GM21367 (cell line): ENCODE results near the gene TRIM52.
"Not testable (repeated sequence)": the region's sequence is repeated elsewhere in the genome, so short reads cannot be mapped to it uniquely, and the experiment has no call there.

Experiments
- ATAC-seq: cut with Tn5 transposase; IDR thresholded peaks from one replicate; pipeline ENCODE4 v1.9.1; 2021; ENCODE audit not compliant: unreplicated experiment

Gene TRIM52

GRCh38 chr5:181215997-181216989 is 44.6 kb downstream of the TRIM52 start:
- no peak for ATAC-seq

GRCh38 chr5:181214249-181214648 is 46.7 kb downstream of the TRIM52 start:
- ATAC-seq: not testable (repeated sequence)

GRCh38 chr5:181212934-181213333 is 48.0 kb downstream of the TRIM52 start:
- no peak for ATAC-seq

- no peak for ATAC-seq
Observed at GRCh38 chr5:181212080-181212479, 48.9 kb downstream of the TRIM52 start.

- no peak for ATAC-seq
Observed at GRCh38 chr5:181211208-181211607, 49.7 kb downstream of the TRIM52 start.

GRCh38 chr5:181210698-181211097 is 50.2 kb downstream of the TRIM52 start:
- not testable (repeated sequence) for ATAC-seq

GRCh38 chr5:181210148-181210547 is 50.8 kb downstream of the TRIM52 start:
- not testable (repeated sequence) for ATAC-seq

GRCh38 chr5:181209006-181209405 is 51.9 kb downstream of the TRIM52 start:
- not testable (repeated sequence) for ATAC-seq

- no peak for ATAC-seq
Observed at GRCh38 chr5:181207960-181208253, 53.0 kb downstream of the TRIM52 start.

GRCh38 chr5:181207214-181207959 is 53.6 kb downstream of the TRIM52 start:
- ATAC-seq: peak; percentile 26

- no peak for ATAC-seq
Observed at GRCh38 chr5:181205761-181206649, 54.9 kb downstream of the TRIM52 start.
